Amniotic stem cell (primary cell): ENCODE measurements around the gene GPRIN1.

ENCODE experiments used
- DNase-seq: peaks from one replicate; lab custom pipeline; 2025; lab: John Stamatoyannopoulos, UW

GPRIN1 gene

DNA sequence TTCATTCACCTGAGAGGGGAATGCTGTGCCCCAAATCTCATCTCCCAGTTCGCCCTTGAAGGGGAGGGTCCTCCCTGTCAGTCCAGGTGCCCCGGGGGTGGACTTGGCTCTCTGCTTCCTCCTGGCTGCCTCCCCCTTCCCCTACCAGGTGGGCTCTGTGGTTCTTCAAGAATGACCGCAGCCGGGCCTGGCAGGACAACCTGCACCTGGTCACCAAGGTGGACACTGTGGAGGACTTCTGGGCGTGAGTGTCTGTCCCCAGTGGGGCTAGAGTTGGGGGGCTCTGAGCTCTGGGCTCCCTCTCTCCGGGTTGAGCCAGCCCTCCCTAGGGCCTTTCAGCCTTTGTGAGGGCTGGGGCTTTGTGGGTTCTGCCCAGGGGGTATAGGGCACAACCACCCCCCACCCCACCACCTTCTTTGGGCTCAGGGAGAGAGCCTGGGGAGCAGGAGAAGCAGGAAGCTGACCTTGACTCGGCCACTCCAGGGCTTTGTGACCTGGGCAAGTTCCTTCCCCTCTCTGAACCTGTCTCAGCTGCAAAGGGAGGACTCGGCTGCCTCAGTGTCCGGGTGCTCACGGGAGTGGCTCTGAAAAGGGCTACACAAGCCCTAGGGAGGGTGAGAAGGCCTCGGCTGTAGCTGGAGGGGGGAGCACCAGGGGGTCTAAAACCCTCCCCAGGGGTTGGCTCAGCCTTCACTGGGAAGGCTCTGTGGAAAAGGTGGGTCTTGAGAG lies 33.7 kb upstream of the GPRIN1 start:
- no peak for DNase-seq

DNA sequence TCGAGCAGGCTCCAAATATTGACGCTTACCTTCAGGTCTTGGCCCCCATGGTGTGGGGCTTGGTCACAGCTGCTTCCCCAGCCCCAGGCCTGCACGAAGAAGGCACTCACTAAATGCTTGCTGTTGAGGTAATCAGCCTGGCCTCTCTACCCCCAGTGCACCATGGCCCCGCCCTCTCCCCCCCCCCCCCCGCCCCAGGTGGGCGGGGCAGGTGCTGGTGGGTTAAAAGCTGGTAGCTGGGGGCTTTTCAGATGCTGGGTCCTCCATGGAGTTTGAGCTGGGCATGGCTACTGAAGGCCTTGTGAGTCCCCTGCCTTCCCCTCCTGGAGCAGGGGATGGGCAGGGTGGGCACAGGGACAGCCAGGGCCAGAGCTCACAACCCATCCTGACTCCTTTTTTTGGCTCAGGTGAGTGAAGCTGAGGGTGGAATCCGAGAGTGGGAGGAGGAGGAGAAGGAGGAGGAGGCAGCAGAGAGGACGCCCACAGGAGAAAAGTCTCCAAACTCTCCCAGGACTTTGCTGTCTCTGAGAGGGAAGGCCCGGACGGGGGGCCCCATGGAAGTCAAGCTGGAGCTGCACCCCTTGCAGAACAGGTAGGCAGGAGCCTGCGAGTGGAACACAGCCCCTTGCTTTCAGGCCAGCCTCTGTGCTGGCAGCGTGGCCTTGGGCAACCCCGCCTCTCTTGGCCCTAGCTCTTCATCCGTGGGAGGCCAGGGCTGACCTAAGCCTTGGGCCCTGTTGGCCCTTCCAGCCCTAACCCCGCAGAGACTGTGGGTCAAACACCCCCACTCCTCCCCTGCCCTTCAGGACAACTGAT lies 32.9 kb upstream of the GPRIN1 start:
- DNase-seq, result no peak

DNA sequence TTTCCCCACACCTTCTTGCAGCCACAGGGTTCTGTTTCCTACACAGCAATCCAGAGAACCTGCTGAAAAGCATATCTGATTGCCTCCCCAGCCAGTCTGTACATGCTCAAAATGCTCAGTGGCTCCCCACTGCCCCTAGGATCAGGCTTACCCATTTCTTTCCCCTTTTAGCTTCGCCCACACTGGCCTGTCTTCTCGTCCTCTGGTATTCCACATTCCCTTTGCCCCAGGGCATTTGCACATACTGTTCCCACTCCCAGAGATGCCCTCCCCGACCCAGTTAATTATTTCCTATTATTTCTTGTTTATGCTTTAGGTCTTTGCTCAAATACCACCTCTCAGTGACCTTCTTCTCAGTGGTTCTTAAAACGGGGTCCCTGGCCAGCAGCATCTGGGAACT lies 30.7 kb upstream of the GPRIN1 start:
- DNase-seq, result no peak

DNA sequence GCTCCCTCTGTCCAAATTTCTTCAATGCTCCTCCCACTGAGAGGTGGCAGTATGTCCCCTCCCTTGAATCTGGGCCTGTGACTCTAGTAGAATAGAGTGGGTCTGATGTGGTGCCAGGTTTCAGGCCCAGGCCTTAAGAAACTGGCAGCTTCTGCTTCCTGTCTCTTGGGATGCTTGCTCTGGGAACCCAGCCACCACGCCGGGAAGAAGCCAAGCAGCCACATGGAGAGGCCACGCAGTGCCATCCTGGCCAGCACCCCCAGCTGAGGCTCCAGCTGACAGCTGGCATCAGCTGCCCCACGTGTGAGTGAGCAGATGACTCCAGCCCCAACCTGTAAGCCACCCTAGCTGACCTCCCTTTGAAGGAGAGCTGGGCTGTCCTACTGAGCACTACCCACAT lies 30.0 kb upstream of the GPRIN1 start:
- no peak for DNase-seq

DNA sequence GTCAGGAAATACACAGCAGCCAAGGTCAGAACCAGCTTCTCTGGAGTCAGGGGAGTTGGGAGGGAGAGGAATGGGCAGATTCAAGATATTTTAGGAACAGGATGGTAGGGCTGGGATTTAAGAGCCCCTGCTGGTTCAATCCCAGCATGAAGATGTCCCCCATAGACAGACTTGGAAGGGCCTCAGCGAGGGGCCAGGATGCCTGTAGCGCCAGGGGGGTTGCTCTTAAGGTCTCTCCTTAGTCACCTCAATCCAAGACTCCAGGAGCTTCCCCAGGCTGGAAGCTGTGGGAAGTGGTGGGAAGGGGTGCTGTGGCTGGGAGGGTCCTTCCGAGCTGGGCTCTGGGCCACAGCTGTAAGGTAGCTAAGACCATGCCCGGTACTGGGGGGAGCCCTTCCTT lies 29.3 kb upstream of the GPRIN1 start:
- DNase-seq, result no peak

DNA sequence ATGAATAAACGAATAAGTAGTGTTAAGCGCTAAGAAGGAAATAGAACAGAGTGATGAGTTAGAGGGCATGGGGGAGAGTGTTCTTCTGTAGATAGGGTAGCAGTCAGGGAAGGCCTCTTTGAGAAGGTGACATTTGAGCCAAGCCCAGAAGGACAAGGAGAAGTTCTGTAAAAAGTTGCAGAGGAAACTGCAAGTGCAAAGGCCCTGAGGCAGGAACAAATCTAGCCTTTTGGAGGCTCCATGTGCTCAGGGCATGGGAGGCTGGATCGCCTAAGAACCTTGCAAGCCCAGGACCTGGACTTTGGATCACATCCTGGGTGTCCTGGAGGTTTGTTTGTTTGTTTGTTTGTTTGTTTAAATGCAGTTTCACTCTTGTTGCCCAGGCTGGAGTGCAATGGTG lies 28.5 kb upstream of the GPRIN1 start:
- no peak for DNase-seq

DNA sequence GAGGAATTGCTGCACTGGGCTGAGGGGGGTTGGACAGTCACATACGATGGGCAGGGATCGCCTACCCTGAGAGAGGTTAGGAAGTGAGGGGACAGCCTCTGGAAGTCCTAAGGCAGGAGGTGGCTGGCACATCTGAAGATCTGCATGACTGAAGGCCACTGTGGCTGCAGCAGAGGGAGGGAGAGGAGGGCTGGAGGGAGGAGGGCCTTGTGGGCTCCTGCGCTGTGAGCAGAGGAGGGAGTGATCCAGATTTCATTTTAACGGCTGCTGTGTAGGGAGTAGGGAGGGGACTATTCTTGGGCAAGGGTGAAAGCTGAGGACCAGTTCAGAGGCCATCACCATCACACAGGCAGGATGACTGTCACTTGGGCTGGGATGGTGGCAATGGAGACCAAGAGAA lies 27.6 kb upstream of the GPRIN1 start:
- DNase-seq, result no peak

DNA sequence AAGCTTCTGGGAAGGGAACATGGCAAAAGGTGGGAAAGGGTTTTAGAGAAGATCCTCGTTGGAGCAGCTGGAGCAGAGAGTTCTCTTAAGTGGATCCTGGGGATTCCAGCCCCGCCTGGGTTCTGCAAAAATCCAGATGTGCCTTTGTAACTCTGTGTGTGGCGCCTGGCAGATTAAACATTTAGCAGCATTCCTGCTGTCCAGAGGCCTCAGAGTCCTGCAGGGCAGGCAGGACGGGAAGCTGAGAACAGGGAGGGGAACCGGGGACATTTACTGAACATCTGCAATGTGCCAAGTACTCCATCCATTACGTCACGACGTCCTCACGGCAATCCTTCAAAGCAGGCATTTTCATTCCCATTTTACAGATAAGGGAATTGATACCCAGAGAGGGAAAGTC lies 26.5 kb upstream of the GPRIN1 start:
- DNase-seq, result no peak

DNA sequence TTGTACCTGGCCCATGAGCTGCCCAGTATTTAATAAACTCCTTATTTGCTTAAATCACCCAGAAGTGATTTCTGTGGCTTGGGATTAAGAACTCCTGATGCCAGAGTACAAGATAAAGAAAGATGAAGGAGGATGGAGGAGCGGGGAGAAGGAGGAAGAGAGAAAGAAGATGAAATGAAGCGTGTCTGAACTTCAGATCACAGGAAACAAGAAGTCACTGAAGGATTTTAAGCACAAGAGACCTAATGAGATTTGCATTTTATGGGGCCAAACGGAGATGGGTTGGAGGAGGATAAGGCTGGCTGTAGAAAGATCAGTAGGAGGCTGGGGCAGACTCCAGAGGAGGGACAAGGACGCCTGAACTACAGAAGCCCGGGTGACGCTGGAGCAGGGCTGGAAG lies 23.6 kb upstream of the GPRIN1 start:
- no peak for DNase-seq

DNA sequence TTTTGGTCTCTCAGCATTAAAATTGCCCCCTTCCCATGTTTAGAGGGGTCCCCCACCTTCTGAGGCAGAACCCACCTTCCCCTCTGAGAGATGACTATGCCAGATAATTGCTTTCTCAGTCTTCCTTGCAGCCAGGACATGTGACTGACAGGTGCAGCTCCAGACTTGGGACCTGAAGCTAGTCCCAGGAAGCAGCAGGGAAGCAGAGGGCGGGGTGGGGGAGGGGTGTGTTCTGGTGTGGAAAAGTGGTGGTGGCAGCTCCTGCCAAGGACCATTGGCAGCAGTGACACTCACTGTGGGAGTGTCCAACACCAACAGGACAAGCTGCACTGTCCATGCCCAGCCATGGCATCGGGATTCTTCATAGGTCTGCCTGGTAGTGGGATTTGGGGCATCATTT lies 22.8 kb upstream of the GPRIN1 start:
- DNase-seq, result no peak

DNA sequence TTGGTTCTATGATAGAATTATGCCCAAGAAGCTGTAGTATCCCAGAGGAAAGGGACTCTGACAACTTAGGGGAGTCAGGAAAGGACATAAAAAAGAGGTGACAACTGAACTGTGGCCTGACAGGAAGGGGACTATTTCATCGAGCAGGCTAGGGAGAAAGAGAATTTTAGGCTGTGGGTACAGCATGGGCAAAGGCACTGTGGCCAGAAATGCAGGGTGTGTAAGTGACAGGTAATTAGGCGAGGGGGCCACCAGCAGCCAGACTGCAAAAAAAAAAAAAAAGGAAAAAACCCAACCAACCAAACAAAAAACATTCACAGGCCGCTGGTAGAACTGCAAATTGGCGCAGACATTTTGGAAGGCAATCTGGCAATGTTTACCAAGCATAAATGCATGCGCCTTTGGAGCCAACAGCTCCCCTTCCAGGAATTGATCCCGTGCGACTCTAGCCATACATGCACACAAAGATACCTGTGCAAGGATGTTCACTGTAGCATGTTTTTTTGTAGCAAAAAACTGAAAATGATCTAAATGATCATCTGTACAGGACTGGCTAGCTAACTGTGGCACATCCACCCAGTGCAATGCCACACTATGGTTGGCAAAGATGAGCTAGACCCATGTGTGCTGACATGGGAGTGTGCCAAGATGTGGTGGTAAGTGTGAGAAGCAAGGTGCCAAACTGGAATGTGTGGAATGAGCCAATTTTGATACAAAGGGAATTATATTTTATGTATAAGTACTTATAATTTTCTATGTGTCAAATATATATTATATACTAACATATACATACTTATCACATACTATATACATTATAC lies 21.6 kb upstream of the GPRIN1 start:
- DNase-seq, result no peak

DNA sequence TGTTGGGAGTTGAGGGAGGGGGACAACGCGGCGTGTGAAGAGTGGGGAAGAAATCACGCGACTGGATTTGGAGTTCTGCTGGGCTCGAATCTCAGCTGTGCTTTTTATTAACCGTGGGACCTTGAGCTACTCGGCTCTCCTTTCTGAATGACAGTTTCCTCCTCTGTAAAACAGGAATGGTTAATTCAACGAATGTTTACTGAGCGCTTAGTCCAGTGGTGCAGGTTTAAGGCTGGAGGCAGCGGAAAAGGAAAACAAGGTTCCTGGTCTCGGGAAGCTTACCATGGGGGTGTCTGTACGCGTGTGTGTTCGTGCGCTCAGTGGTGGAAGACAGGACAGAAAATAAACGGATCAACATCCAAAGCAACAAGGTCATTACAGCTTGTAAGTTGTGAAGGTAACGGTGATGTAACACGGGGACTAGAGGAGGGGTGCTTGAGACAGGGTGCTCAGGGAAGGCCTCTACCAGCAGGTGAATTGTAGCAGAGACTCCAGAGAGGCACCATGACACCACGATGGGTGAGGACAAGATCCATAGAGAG lies 20.8 kb upstream of the GPRIN1 start:
- no peak for DNase-seq

DNA sequence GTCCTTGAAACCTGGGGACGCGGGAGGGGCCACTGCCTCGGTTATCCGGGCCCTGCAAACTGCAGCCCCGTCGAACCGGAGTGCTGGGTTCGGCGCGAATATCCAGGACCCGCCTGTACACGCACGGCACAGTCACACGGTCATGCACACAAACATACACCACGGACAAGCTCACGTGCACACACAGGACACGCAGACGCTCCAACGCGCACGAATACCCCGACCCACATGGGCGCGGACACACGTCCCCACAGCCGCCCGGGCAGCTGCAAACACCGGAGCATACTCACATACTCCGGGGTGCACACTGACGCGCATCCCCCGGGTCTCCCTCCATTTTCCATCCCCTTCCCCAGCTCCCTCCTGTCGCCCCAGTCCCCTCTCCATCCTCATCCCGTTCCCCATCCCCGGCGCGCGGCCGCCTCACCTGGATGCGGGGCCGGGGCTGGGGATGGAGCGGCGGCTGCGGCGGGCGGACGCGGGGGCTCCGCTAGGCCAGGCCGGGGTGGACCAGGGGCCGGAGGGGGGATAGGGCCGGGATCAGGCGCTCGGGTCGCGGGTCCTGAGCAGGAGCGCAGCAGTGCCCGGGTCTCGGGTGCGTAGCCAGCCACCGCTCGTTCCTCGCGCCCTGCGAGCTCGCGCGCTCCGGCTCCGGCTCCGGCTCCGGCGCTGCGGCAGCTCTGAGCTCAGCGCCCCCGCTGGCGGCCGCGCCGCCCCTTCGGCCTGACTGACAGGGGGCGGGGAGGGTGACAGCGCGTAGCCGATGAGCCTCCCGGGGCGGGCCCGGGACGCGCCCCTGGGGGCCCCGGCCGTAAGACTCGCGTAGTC lies 20.1 kb upstream of the GPRIN1 start, which contains the start of the genes EIF4E1B and SNCB:
Gene EIF4E1B, plus strand, starts transcription at position 823 of the 828 bp plus-strand sequence. CDS start 12,113 bp downstream, outside the sequence.
Gene SNCB, minus strand, starts transcription at position 682 of the 828 bp plus-strand sequence. CDS start 880 bp downstream, outside the sequence.
- no peak for DNase-seq

DNA sequence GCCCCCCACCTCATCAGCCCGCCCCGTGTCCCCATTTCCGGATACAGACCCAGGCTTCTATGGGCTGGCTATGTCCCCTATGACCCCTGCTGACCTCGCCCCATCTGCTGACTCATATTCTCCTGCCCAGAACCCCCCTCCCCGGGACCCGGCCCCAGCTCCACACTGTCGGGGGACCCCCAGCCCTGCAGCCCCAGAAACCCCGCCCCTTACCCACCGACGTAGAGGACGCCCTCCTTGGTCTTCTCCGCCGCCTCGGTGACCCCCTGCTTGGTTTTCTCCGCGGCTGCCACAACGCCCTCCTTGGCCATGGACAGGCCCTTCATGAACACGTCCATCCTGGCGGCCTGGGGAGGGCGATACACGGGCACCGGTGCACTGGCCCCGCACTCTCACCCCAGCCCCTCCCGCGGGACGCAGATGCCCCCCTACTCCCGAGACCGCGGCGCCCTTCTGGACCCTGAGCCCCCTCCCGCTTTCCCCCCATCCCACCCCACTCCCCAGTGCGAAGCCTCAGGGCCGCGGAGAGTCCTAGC lies 19.4 kb upstream of the GPRIN1 start:
- no peak for DNase-seq

DNA sequence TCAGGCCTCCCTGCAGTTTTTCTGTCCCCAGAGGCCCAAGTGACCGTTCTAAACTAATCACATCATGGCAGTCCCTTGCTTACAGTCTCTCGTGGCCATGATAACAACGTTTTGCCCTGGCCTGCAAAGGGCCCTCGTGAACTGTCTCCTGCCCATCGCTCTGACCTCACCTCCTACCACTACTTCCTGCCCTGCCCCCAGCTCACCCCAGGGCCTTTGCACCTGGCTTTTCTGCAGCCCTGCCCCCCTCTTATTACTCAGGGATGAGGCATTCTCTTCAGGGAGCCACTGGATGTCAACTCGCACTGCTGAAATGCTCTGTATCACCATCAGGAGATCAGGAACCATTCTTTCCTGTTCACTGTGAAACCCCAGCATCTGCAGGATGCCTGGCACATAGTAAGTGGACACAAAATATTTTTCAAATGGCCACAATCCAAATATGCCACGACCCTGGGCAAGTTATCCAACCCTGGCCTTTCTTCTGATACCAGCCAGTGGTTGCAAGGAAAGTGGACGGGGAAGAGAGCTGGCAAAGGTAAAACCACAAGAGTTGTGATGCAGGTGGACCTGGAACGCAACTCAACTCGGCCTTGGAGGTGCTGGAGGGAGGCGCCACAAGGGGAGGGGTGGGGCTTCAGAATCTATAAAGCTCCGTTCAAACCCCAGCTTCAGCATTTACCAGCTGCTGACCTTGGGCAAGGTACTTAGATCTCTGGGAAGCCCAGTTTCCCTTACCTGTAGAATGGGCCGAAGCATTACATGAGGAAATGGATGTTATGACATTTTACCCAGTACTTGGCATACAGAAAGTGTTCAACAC lies 18.7 kb upstream of the GPRIN1 start:
- DNase-seq, result no peak

DNA sequence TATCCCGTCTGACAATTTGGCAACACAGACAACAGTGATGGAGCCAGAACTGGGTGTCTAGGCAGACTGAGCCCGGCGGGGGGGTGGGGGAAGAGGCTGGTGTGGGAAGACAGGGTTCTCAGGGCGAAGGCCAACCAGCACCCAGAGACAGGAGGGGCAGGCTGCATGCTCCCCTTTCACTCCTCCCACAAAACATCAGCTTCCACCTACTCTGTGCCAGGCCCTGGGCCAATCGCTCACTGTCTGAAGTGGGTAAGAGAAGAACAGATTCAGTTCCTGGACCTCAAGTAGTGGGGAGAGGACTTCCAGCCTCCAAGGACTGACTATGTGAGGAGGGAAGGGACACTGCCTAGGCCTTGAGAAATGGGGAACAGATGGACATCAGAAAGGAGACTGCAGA lies 17.6 kb upstream of the GPRIN1 start:
- no peak for DNase-seq

DNA sequence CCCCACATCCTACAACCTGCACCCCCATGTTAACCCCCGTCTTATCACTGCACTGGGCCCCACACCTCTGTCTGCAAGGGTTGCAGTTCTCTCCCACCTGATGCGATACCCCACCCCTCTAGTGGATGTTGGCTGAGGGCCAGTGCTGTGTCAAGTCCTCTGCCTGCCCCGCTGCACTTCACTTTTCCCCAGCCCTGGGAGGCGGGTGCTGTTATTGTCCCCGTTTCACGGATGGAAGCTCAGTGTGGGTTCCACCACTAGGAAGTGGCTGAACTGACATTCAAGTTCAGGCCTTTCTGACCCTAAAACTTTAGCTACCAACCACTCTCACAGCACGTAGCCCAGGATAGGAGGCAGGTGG lies 16.9 kb upstream of the GPRIN1 start:
- DNase-seq, result no peak

DNA sequence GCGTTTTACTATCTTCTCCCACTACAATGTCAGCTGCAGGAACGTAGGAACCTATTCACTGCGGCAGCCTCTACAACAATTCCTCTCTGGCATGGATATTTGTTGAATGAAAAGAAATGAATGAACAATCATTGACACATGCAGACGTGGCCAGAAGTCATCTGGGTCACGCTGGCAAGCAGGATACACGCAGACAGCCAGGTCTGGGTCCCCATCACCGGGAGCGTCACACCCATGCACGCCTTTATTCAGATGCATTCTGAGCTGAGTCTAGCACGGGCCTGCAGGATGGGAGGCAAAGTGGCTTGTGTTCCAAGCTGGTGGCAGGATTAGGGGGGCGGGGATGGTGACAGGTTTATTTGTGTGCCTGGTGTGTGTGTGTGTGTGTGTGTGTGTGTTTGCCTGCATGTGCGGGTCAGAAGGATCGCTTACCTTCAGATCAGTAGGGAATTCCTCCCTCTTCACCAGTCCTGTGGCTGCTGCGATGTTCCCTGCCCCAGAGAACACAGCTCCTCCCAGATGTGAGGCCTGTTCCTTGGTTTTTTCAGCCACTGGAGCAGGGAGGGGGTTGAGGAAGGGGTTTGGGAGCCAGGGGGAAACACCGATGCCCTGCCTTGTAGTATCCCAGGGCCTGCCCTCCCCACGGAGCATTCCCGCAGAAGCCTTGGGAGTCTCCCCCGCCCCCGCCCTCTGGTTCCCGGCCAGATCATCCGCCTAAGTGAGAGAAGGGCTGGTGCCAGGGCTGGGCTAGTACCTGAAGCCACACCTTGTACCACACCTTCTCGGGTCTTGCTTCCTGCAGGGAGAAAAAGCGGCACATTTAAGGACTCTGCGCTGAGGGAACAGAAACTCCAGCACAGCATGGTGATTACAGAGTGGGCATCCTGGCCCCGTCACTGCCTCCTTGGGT lies 16.3 kb upstream of the GPRIN1 start:
- DNase-seq, result no peak

DNA sequence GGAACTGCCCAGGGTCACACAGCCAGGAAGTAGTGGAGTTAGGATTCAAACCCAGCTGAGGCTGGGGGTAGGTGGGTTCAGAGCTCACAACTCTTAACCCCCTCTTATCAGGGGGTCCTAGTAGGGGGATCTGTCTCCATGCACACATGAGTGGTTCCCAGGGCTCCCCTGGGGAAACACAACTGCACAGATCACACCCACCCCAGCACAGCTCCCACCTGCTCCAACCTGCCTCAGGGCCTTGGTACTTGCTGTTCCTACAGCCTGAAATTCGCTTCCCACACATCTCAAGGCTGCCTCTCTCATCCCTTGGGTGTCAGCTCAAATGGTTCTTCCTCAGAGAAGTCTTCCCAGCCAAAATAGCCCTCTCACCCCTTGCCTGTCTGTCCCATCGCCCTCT lies 15.6 kb upstream of the GPRIN1 start:
- no peak for DNase-seq
